Adrenal gland (tissue), 12 donors: ENCODE measurements around the gene DST. TPM values are rescaled to one million over a fixed set of nuclear protein-coding genes. Genes with fewer than 3 reads are reported as not detected.

Experiments used
- DNase-seq, 7 donors: peaks; one replicate each; pipeline ENCODE4 v3.0.0-alpha.2; 2019 to 2020
- H3K27ac ChIP-seq, 5 donors: fragments of 200-600 bp; sonication (generic) in 4 of 5; 1 replicate in 3 of 5; 2 replicates in 2 of 5; pipeline versions ENCODE4 v1.5.1 to v1.8.0; 2016 to 2020; ENCODE audit warnings: mild to moderate bottlenecking in 1 of 5
- H3K27me3 ChIP-seq: fragments of 200-600 bp; 2 replicates; pipeline ENCODE4 v1.8.0; 2021
- H3K36me3 ChIP-seq, 2 donors: fragments of 200-600 bp; replicated peaks in 1 of 2; 1 replicate in 1 of 2; 2 replicates in 1 of 2; pipeline versions ENCODE4 v1.5.1 to v1.8.0; 2018 to 2022
- H3K4me1 ChIP-seq, 2 donors: fragments of 200-600 bp; replicated peaks in 1 of 2; 1 replicate in 1 of 2; 2 replicates in 1 of 2; pipeline versions ENCODE4 v1.5.1 to v1.8.0; 2018 to 2021
- H3K4me3 ChIP-seq, 4 donors: fragments of 200-600 bp; sonication (generic) in 3 of 4; one replicate each; pipeline ENCODE4 v1.5.1; 2016 to 2018
- H3K9me3 ChIP-seq, 3 donors: fragments of 200-600 bp; sonication (generic) in 1 of 3; replicated peaks in 1 of 3; 1 replicate in 2 of 3; 2 replicates in 1 of 3; pipeline versions ENCODE4 v1.5.1 to v1.8.0; 2016 to 2021
- CTCF ChIP-seq, 6 experiments: fragments of 450-650 bp in 4 of 6; fragments of 200-600 bp in 2 of 6; sonication (generic) in 1 of 6; IDR thresholded peaks; 1 replicate in 5 of 6; 2 replicates in 1 of 6; pipeline versions ENCODE4 v1.5.1 to v1.8.0; 2016 to 2021; ENCODE audit warnings: antibody characterized with exemption in 6 of 6, mild to moderate bottlenecking in 2 of 6, moderate library complexity in 1 of 6
- POLR2A ChIP-seq, 2 donors: fragments of 450-650 bp; IDR thresholded peaks; one replicate each; pipeline ENCODE4 v1.6.1; 2017; ENCODE audit warnings: antibody characterized with exemption in 2 of 2, mild to moderate bottlenecking in 2 of 2, moderate library complexity in 1 of 2
- WGBS, 4 donors: extraction: QIAGEN DNeasy Blood & Tissue Kit in 2 of 4; methylation state at CpG; one replicate each; pipeline versions ENCODE4 v1.1.5 to v1.1.7; 2013 to 2017; 5-methylcytosine and 5-hydroxymethylcytosine counted together
- intact Hi-C, 2 donors: fragments of 100-400 bp; cut with DNase I; formaldehyde crosslinking; loops; one replicate each; pipeline versions ENCODE4 v1.14.1 to v1.15.0; 2022 to 2023
- polyA plus RNA-seq, 3 donors: library from polyadenylated mRNA; stranded (reverse); fragments of 200-250 nt in 2 of 3; fragments of 350-450 nt in 1 of 3; fragmentation: Illumina TruSeq in 1 of 3; extraction: RNeasy Lipid Tissue Mini Kit (QIAGEN cat#74804) in 1 of 3; gene quantifications; one replicate each; pipeline ENCODE4 v1.2.3, GENCODE V29; 2013 to 2014
- total RNA-seq, 9 donors: library from RNA; depleted of rRNA in 4 of 9; stranded (reverse); fragments of >200 nt in 4 of 9; fragments of 120-200 nt in 1 of 9; fragmentation: NEBNext Ultra II Directional in 1 of 9; extraction: Animal tissue kit (Norgen Biotek cat#: 25700) in 1 of 9; gene quantifications; one replicate each; pipeline versions ENCODE4 v1.1.0 to v1.2.4, GENCODE V29; 2013 to 2023
- donor health status: healthy with polysubstance abuse.
- donor health status: Bipolar disorder and iron deficiency.
- donor health status: DM: yes; HTN: yes; CAD: no.
- donor health status: DM: no; HTN: no; CAD: no.
- donor health status: DM: no; HTN: no; CAD: no.
- donor health status: DM: yes; HTN: yes; CAD: no.

Gene DST
- total and polyA plus RNA-seq, 12 donors, result 105 to 418 (median 265) TPM

GRCh38 chr6:56450882-56451739, 191.6 kb downstream of the DST start:
- intact Hi-C loops, result no loop called here
- H3K27me3 ChIP-seq, result no peaks in the 10 kb centered on the region
- H3K4me1 ChIP-seq, result peaks cover 7% of the 10 kb centered on the region in 2 donors

GRCh38 chr6:56450376-56450775, 192.3 kb downstream of the DST start:
- intact Hi-C loops, result no loop called here

More at GRCh38 chr6:56450882-56451739, 191.6 kb downstream of the DST start:
- no peak overlapping the region for H3K27ac ChIP-seq
- DNase-seq, result peak in 6 of 7 donors; percentile 50 to 77 (median 70)
- no peaks in the 10 kb centered on the region for H3K36me3 ChIP-seq
- no peaks in the 10 kb centered on the region for H3K9me3 ChIP-seq
- H3K4me3 ChIP-seq, result no peak overlapping the region
- TF ChIP-seq CTCF (IDR thresholded peaks at IDR 0.05) (no peak), POLR2A (IDR thresholded peaks at IDR 0.05) (no peak)
- 49 to 61% (median 55%) methylated on average over 2 of the region's 2 CpGs for WGBS, 4 donors

GRCh38 chr6:56448046-56448445, 194.6 kb downstream of the DST start:
- intact Hi-C loops, result no loop called here
- Histone ChIP-seq H3K9me3 (no peaks in the 10 kb centered on the region), H3K27me3 (no peaks in the 10 kb centered on the region), H3K36me3 (no peaks in the 10 kb centered on the region), H3K27ac (no peak overlapping the region), H3K4me3 (no peak overlapping the region), H3K4me1 (peaks cover 7% of the 10 kb centered on the region in 2 donors)
- DNase-seq, result no peak
- no peak for TF ChIP-seq CTCF (IDR thresholded peaks at IDR 0.05)
- TF ChIP-seq POLR2A (IDR thresholded peaks at IDR 0.05), result no peak
- WGBS, 4 donors, result 52 to 98% (median 96%) methylated on average over 1 of the region's 1 CpG

More at GRCh38 chr6:56450376-56450775, 192.3 kb downstream of the DST start:
- Histone ChIP-seq H3K4me1 (peaks cover 7% of the 10 kb centered on the region in 2 donors), H3K9me3 (no peaks in the 10 kb centered on the region), H3K27me3 (no peaks in the 10 kb centered on the region), H3K36me3 (no peaks in the 10 kb centered on the region), H3K27ac (no peak overlapping the region), H3K4me3 (no peak overlapping the region)
- 72 to 81% (median 78%) methylated on average over 3 of the region's 3 CpGs for WGBS, 4 donors
- no peak for DNase-seq
- TF ChIP-seq CTCF (IDR thresholded peaks at IDR 0.05), result no peak
- no peak for TF ChIP-seq POLR2A (IDR thresholded peaks at IDR 0.05)

GRCh38 chr6:56445818-56446217, 196.9 kb downstream of the DST start:
- WGBS, 4 donors, result 79 to 85% (median 83%) methylated on average over 8 of the region's 8 CpGs
- H3K36me3 ChIP-seq, result no peaks in the 10 kb centered on the region
- TF ChIP-seq POLR2A (IDR thresholded peaks at IDR 0.05) (no peak), CTCF (IDR thresholded peaks at IDR 0.05) (no peak)
- DNase-seq, result no peak
- H3K4me3 ChIP-seq, result no peak overlapping the region
- no peaks in the 10 kb centered on the region for H3K9me3 ChIP-seq
- intact Hi-C loops, result no loop called here
- no peaks in the 10 kb centered on the region for H3K27me3 ChIP-seq
- no peaks in the 10 kb centered on the region for H3K4me1 ChIP-seq
- no peak overlapping the region for H3K27ac ChIP-seq
